Left forelimb (tissue), 1 donor: ENCODE measurements around the gene APBA1.
A peak's percentile ranks its signal among the peaks of the same experiment; 100 is the strongest.

Source experiments
- DNase-seq: peaks from one replicate; pipeline ENCODE4 v3.0.0-alpha.2; 2018; ENCODE audit warnings: low spot score

The APBA1 gene

GRCh38 chr9:69671879-69672595 lies at the start of gene APBA1:
APBA1 (minus strand) TSS chr9:69672371.
- DNase-seq = peak; percentile 87

- DNase-seq = no peak
These were observed 47.8 kb upstream of the APBA1 start for GRCh38 chr9:69719983-69720382.

DNA sequence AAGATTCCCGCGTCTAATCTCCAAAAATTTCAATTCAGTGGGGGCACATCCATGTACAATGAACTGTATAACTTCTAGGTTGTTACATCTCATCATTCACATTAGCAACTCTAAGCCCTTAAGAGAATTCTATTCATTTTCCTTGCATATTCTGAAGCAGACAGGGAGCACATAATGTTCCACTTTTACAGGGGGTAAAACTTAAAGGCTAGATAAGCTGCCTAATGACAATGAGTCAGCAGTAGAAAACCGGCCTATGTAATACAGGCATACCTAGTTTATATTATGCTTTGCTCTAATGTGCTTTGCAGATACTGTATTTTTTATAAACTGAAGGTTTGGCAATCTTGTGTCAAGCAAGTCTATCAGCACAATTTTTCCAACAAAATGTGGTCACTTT lies 47.2 kb upstream of the APBA1 start:
- DNase-seq = no peak

DNA sequence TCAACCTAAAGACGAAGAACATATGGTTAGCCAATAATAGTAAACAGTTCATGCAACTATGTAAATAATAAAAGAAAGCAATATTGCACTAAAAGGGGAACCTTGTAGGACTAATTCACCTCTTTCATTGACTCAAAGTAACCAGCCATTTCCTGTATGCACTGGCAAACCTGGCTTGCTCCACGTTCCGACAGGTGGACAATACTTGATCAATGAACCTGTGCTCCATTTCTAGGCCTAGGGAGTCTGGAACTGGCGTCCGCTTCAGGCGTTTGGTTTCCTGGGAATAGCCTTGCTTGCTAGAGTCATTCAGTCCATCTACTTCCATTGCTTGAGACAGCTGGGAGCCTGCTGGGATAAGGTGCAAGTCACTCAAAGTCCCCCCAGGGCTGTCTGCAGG lies 46.0 kb upstream of the APBA1 start:
- no peak for DNase-seq

- no peak for DNase-seq
These were observed 43.7 kb upstream of the APBA1 start for GRCh38 chr9:69715825-69716224.

- no peak for DNase-seq
These were observed 42.9 kb upstream of the APBA1 start for GRCh38 chr9:69715096-69715495.

DNA sequence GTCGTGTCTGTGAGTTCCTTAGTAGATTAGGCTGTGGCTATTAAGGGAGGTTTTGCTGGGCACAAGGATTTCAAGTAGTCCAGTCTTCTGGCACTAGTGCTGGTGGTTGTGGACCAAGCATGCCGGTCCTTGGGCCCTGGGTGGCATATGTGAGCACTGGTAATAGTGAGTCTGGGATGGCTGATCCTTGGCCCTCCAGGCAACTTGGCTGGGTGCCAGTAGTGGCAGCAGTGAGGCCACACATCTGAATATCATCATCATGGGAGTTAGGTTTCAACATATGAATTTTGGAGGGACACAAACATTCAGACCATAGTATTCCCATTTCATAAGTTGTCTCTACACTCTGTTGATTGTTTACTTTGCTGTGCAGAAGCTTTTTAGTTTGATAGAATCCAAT lies 25.3 kb upstream of the APBA1 start:
- no peak for DNase-seq

DNA sequence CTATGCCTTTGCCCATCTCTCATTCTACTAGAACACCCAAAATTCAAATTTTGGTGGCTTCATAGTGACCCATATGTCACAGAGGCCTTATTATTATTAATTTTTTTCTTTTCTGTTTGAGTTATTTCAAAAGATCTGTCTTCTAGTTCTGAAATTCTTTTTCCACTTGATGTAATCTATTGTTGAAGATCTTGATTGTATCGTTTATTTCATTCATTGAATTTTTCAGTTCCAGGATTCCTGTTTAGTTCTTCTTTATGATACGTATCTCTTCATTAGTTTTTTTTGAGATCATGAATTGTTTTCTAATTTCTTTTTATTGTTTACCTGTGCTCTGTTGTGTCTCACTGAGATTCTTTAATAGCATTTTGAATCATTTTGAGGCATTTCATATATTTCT lies 24.6 kb upstream of the APBA1 start:
- DNase-seq = no peak

DNA sequence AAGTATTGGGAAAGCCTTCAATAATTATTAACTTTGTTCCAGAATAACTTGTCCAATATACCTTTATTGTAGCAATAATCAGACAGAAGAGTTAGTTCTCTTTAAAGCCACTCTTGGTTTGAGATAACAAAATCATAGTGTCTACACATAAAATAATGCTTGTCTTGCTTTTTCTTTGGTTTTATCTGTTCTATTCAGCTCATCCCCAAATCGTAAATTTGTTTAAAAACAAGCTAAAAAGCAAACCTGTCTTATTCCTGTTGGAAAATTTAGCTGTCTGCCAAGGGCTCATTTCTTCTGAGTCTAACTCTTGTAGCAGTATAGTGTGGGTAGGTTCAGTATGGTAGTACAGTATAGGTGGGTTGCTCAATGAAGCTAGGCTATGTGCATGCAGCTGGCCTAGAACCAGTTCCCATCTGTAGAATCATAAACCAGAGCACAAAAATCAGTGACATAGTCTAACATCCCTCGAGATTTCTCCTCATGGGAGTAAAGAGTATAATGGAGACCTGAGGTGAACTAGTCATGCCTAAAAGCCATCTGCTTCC lies 17.9 kb upstream of the APBA1 start:
- DNase-seq = no peak

- DNase-seq = no peak
These were observed 11.8 kb upstream of the APBA1 start for GRCh38 chr9:69683927-69684326.

GRCh38 chr9:69678843-69679538 lies 6.8 kb upstream of the APBA1 start:
- DNase-seq = no peak

GRCh38 chr9:69677931-69678330 lies 5.8 kb upstream of the APBA1 start:
- no peak for DNase-seq

GRCh38 chr9:69675563-69675962 lies 3.4 kb upstream of the APBA1 start:
- DNase-seq = no peak

DNA sequence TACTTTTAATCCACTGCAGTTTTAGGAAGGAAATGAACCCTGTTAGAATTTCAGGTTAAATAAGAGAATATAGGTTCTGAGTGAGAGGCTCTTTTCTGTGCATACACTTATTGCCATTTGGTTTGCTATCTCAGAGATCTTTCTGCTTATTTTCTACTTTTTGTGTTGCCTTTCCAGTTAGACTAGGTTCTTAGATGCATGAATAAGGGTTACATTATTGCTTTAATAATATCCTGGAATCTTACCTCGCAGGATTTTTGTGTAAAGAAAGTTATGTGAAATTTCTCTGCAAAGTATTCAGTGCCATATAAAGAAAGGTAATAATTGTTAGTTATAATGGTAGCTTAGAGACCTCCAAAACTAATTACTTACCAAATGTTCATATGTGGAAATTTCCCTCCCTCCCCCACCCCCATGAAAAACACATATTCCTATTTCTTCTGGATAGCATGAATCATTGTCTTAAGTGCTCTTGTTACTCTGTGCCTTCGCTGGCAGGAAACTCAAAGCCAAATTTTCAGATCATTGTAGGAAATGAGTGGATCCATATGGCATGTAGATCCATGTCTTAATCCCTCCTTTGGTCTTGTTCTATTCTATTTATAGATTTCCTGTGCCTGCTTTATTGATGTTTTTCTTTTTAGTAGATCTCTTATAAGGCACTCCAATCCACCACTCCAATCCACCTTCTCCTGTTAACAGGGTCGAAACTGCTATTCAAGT lies 2.7 kb upstream of the APBA1 start:
- DNase-seq = no peak

- DNase-seq = no peak
These were observed 2.0 kb upstream of the APBA1 start for GRCh38 chr9:69674112-69674685.

- DNase-seq = no peak
These were observed 1.1 kb upstream of the APBA1 start for GRCh38 chr9:69673311-69673640.

DNA sequence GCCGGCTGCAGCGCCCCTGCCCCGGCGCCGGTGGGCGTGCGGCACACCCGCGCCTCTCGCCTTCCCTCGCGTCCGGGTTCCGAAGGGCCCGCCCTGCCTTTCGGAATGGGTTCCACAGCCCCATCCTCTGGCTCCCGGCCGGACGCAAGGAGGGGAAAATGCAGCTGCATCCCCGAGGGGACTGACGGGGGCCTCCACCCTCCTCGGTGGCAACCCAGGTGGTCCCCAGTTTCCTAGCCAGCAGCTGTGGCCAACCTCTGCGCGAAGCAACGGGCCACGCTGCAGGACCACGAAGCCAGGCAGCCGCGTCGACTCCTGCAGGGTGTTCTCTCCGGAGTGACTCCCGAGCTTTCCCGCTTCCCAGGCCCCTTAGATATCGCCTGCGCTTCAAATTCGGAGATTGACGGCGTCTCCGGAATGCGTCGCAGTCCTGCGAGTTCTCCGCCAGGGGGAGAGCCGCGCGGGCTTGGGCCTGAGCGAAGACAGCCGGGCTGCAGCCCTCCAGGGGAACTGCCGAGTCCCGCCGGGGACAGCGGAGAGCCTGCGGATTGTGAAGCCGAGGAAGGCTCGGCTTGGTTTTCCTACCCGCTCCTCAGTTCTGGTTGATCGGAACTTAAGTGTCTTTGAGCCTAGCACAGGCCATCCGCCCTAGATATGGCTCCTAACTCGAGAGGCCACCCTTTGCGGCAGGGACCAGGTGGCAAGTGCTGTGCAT lies 582 bp upstream of the APBA1 start:
- DNase-seq = peak; percentile 90

DNA sequence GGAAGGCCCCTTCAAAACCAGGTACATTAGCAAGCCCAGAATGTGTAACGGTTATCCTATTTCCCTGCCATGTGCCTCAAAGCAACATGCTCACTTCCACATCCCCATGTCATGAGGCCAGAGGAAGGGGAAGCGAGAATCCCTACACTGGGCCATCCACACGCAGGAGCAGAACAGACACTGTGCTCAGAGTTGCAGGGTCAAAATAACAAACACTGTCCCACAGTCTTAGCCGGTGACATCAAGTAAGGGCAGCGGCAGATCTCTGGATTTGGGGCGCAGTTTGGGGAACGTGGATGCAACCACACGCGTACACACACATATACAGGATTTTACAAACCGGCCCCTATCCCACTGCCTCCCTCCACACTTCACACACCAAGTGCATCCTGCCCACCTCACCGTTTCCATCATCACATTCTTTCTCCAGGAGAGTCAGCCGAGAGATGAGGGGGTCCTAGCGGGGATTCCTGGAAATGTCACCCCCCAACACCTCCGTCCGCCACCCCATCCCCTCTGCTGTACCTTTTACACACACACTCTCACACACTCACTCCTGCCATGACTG lies 776 bp downstream of the APBA1 start:
- DNase-seq = peak; percentile 66

DNA sequence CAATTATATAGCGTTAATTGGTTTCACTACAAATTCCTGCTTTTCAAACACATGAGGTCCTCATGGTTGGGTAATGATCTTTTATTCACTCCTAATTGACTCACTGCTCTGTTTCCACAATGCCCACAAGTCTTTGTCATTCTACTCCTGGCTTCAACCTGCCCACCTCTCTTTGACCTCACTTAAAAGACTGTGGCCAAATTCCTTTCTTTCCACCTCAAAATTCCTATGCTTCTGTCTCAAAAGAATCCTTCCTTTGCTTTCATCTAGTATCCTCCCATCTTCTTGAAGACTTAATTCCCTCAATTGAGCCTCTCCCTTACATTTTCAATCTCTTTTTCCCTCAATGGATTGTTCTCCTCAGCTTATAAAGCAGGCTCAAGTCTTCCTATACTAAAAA lies 4.9 kb downstream of the APBA1 start:
- no peak for DNase-seq

DNA sequence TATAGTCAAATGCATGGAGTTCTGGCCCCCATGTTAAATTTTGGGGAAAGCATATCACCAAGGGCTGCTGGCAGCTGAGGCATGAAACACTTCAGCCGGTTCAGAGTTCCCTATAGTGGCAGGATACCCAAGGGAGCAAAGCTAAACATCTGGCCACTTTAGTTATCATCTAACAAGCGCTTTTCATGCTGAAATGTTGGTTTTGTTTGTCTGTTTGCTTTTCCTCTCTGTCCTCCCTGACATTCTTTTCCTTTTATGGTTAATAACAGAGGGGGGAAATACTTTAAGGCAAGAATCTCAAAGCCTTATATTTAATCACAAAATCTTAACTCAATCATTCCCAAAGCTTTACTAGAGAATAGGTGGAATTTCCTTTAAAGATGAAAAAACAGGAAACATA lies 11.9 kb downstream of the APBA1 start:
- no peak for DNase-seq

- DNase-seq = no peak
These were observed 13.0 kb downstream of the APBA1 start for GRCh38 chr9:69658987-69659675.
